ENCODE measurements around the gene CNTNAP2. TPM values are rescaled to one million over a fixed set of nuclear protein-coding genes. Genes with fewer than 3 reads are reported as not detected.

Gene CNTNAP2
- total and polyA plus RNA-seq, 2 of the 13 experiments (the other 11 are each of a cell fraction or from before 2014, with no cell fraction given) = 0.40 to 0.42 TPM

- CTCF ChIA-PET (ENCODE audit: low intra/inter-chr PET ratio, low total read pairs) = no interaction called here
Measured at GRCh38 chr7:148466120-148466519, 2349.5 kb downstream of the CNTNAP2 start.

More at GRCh38 chr7:148466120-148466519, 2349.5 kb downstream of the CNTNAP2 start:
- no peaks in the 10 kb centered on the region for H3K27me3 ChIP-seq (ENCODE audit: control insufficient read depth in 1 of 2, insufficient read depth in 2 of 2, low read length in 2 of 2)
- ATAC-seq (no peak), FAIRE-seq (no peak), DNase-seq (ENCODE audit: low spot score) (no peak)
- H3K79me2 ChIP-seq (ENCODE audit: insufficient read depth, low read length) = no peaks in the 10 kb centered on the region
- H3K9ac ChIP-seq (ENCODE audit: insufficient read depth, low read depth, low read length) = no peak overlapping the region
- H3K4me1 ChIP-seq (ENCODE audit: insufficient read depth, low read length) = peaks cover 31% of the 10 kb centered on the region
- no peaks in the 10 kb centered on the region for H4K20me1 ChIP-seq (ENCODE audit: insufficient read depth, low read length)
- intact Hi-C loops (cut with micrococcal nuclease; ENCODE audit: unreplicated experiment) (no loop called here), in situ Hi-C loops (cut with HindIII; ENCODE audit: extremely low pct_ligation_motif_present, low pct_unique_long_range_greater_than_20kb) (no loop called here)
- H3K9me3 ChIP-seq (ENCODE audit: low read length) = no peaks in the 10 kb centered on the region
- H2AFZ ChIP-seq (ENCODE audit: low read length) = no peak overlapping the region
- no peaks in the 10 kb centered on the region for H3K36me3 ChIP-seq (replicated peaks in 1 of 2; ENCODE audit: control insufficient read depth in 1 of 2, insufficient read depth in 2 of 2, low read length in 2 of 2)
- H3K27ac ChIP-seq (ENCODE audit: extremely low read length, insufficient read depth, low read length) = no peak overlapping the region
- WGBS (ENCODE audit: low lambda C conversion rate) = 90% methylated on average over 3 of the region's 3 CpGs
- TF ChIP-seq ZNF646 (CRISPR knock-in tag; IDR thresholded peaks at IDR 0.05) = no peak
- no peak for TF ChIP-seq EP300 (IDR thresholded peaks at IDR 0.05; ENCODE audit: low read depth in 2 of 2, low read length in 2 of 2)
- no peak for TF ChIP-seq EP300 (CRISPR knock-in tag; IDR thresholded peaks at IDR 0.05; ENCODE audit: borderline replicate concordance)
- no peak for TF ChIP-seq ZSCAN9 (CRISPR knock-in tag; IDR thresholded peaks at IDR 0.05; ENCODE audit: borderline replicate concordance)
- TF ChIP-seq MTF2 (CRISPR knock-in tag; IDR thresholded peaks at IDR 0.05; ENCODE audit: borderline replicate concordance) = no peak
- TF ChIP-seq, protein P1, sequence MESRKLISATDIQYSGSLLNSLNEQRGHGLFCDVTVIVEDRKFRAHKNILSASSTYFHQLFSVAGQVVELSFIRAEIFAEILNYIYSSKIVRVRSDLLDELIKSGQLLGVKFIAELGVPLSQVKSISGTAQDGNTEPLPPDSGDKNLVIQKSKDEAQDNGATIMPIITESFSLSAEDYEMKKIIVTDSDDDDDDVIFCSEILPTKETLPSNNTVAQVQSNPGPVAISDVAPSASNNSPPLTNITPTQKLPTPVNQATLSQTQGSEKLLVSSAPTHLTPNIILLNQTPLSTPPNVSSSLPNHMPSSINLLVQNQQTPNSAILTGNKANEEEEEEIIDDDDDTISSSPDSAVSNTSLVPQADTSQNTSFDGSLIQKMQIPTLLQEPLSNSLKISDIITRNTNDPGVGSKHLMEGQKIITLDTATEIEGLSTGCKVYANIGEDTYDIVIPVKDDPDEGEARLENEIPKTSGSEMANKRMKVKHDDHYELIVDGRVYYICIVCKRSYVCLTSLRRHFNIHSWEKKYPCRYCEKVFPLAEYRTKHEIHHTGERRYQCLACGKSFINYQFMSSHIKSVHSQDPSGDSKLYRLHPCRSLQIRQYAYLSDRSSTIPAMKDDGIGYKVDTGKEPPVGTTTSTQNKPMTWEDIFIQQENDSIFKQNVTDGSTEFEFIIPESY (CRISPR knock-in tag; IDR thresholded peaks at IDR 0.05) = peak; percentile 61; the same call in 1 of the 2 replicates
- no peak for TF ChIP-seq ZNF343 (CRISPR knock-in tag; IDR thresholded peaks at IDR 0.05)
- no peak overlapping the region for H3K4me2 ChIP-seq (ENCODE audit: low read depth, low read length)
- POLR2A ChIA-PET = no interaction called here
- no TSS peak for BruUV-seq (replicated peaks)
- H3K4me3 ChIP-seq (replicated peaks in 1 of 3; ENCODE audit: insufficient read depth in 1 of 3, low read depth in 2 of 3, low read length in 3 of 3) = no peak overlapping the region
